HG03108 (cell line): ENCODE data around the gene KCNQ1.

Source experiments
- ATAC-seq: cut with Tn5 transposase; IDR thresholded peaks from one replicate; pipeline ENCODE4 v1.9.1; 2021; ENCODE audit warnings: moderate library complexity; ENCODE audit not compliant: unreplicated experiment

The KCNQ1 gene

DNA sequence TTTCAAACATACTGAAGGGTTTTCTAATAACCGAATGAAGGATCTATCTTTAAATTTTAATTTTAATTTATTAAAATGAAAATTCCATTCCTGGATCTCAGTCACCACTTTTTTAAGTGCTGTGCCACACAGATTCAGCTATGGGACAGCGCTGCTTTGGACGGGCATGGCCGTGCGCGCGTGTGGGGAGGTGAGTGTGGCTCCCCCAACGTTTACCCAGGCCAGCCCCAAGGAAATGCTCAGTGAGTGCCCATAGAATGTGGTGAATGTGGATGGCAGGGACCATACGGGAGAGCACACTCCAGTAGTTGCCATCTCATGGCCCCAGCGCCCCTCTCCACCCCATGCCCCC lies 343.0 kb downstream of the KCNQ1 start:
- ATAC-seq, result no peak

DNA sequence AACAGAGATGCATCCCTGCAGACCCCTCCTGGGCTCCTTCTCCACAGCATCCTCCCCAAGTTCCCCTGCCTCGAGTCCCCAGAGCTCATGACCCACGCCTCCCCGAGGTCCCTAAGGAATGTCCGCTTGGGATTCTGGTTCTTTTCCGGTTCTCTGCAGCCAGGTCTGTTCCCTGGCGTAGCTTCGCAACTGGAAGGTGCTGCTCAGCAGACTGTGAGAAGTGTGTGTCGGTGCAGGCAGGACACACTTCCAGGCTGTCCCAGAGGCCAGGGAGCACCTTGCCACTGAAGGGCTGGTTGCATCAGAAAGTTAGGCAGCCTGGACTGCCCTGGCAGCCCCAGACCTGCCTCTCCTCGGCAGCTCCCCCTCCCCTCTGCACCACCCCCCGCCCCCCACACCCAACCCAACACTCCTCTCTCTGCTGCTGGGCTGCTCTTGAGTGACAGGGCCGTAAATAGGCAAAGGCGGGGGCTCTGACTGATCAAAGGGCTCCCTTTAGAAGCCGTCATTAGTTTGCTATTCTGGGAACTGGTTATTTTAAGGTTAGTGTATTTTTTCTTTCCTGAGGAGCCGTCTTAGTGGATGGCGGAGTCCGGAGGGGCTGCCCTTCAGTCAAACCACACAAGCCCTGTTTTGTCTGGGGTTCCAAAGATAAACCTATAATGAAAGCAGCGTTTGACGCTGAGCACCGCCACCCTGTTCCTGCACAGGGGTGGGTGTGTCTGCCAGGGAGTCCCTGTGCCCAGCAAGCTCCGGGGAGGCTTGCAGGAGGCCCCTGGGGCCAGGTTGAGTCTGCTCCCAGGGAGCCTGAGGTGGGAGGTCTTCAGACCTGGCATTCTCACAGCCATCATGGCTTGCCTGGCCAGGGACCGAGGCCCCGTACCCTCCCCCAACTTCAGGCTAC lies 343.6 kb downstream of the KCNQ1 start:
- ATAC-seq, result no peak

DNA sequence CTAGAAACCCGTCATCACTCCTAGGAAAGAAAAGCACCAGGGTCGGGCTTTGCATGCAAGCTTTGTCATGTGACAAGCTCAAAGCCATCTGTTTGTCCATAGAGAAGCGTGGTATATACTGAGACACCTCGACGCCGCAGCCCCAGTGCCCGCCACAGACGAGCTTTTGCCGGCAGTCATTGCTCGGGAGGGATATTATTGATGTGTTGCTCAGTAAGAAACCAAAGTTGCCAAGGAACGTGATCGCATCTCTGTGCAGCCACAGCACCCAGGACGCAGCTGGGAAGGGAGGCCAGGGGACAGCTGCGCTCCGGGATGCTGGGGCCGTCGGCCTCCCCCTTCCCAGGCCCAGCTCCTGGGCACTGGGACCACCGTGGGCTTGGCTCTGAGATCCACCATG lies 344.5 kb downstream of the KCNQ1 start:
- no peak for ATAC-seq

DNA sequence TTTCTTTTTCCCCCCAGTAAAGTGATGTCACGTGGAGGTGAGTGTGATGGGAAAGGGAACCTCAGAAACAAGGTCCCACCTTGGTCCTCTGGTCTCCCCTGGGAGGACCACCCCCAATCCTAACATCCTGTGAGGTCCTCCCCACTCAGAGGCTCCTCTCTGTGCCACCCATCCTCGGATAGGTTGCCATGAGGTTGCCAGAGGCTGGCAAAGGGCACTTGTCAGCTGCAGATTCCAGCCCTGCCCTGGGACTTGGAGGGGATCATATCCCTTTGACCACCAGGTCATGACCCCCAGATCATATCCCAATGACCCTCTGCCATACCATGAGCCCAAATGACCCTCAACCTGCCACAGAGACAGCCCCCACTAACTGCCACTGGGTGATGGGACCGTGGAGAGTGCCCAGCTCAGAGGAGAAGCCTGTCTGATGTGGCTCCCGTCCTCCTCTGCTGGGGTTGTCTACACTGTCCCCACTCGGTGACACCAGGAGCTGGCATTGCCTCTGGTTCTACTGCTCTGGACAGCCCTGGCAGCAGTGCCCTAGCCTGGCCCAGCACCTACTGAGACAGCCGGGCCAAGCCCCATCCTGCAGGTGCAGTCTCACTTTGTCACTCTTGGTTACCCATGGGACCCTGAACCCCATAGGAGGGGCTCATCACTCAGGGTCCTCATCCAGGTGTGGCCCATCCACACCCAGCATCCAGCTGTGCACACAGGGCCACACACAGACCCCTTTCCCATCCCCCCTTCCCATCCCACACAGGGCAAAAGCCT lies 345.2 kb downstream of the KCNQ1 start:
- ATAC-seq, result no peak

DNA sequence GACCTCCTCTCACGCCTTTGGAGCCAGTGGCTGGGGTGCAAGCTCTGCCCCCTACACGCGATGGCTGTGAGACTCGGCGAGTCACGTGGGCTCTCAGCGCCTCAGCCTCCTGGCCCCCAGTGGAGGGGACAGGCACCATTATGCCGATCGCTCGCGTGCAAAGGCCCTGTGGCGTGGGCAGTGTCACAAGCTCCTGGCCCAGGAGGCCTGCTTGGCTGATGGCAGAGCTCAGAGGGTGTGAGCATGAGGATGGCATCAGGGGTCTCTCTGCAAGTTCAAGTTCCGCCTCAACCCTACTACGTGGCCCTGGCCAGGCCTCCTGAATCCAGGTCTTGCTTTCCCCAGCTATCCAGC lies 345.7 kb downstream of the KCNQ1 start:
- ATAC-seq, result no peak

DNA sequence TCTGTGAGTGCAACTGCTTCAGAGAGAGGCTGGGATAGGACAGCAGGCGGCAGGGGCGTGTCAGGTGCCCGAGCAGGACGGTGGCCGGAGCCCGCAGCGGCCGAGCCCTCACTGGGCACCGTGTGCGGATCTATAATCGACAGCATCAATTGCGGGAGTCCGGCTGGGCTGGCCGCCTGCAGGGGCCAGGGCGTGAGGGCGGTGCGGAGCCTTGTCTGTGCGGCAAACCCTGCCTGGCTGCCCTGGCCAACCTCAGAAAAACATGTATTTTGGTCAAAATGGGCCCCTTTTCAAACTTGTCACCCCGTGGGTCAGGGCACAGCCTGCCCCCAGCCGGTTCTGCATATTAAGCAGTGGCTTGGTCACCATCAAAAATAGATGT lies 346.3 kb downstream of the KCNQ1 start:
- ATAC-seq, result no peak

DNA sequence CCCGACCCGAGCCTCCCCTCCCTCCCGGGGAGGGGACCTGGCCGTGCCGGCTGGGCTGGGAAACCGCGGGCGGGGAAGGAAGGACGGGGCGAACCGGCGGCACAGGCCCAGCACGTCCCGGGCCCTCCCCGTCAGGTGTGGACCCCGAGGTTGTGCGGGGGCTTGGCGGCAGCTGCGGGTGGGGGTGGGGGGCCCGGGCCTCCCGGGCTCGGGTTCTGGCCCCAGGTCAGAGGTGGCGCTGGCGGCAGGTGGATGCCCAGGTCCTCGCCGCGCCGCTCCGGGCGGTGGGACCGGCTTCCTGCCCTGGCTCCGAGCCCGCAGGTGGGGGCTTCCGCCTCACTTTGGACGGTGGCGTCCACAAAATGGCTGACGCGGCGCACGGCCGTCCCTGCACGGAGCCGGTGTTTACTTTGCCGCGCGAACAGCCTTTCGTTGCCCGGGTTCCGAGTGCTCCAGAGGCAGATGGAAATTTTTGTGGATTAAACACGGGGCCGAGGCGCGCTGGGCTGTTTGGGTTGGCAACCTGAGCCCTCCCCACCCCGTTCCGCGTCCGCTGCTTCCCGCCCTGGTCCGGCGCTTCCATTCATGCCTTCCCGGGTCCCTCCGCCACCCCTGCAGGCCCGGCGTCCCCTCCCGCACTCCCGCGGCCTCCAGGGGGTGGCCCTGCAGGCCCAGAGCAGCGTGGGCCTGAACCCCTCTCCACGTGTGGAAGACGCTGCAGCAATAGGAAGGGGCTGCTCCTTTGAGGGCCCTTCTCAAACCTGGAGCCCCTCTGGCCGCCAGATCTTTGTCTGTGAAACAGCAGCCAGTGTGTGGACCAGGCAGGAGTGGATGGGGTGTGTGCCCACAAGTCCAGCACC lies 346.9 kb downstream of the KCNQ1 start:
- ATAC-seq, result no peak

DNA sequence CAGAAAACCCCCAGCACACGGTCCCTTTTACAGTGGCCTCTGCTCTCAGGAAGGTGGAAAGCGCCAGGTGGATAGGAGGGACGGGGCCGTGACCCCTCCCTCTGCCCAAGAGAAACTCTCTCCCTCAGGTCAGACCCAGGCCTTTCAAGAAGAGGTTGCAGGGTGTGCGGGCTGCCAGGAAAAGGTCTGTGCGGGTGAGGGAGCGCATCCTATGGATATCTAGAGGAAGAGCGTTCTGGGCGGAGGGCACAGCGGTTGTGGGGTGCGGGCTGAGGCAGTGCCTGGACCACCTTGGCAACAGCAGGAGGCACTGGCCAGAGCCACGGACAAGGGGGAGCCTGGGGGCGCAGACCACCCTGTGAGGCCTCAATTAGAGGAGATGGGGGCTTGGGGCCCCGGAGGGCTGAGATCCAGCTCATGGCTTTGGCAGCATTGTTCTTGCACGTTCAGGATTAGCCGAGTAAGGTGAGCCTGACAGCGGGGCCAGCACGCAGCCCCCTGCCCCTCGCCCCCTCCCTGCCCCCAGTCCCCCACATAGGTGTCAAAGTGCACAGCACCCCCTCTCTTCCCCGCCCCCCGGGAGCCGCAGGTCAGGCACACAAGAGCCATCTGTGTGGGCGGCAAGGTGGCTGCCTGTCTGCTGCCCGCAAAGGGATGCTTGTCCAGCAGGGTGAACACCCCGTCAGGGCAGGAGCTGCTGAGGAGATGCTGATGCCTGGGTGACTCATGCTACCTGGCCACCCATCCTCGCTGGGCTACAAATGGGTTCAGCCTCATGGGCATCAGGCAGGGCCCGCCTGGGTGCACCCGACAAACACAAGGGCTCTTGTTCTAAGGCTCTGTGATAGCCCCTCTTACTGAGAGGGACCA lies 347.8 kb downstream of the KCNQ1 start:
- ATAC-seq, result no peak

DNA sequence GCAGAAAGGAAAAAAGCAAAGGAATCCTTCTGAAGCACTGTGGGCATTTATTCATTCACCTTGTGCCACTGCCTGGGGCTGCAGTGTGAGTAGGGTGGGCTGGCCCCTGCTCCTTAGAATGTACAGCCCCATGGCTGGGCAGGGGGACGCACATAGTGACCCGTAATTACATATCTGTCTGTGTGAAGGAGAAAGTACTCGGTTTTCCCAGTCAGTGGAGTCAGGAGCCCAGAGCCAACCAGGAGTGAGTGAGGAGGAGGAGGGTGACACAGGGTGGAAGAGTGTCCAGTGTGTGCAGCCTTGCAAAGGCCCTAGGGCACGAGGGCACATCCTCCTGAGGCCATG lies 348.9 kb downstream of the KCNQ1 start:
- no peak for ATAC-seq

DNA sequence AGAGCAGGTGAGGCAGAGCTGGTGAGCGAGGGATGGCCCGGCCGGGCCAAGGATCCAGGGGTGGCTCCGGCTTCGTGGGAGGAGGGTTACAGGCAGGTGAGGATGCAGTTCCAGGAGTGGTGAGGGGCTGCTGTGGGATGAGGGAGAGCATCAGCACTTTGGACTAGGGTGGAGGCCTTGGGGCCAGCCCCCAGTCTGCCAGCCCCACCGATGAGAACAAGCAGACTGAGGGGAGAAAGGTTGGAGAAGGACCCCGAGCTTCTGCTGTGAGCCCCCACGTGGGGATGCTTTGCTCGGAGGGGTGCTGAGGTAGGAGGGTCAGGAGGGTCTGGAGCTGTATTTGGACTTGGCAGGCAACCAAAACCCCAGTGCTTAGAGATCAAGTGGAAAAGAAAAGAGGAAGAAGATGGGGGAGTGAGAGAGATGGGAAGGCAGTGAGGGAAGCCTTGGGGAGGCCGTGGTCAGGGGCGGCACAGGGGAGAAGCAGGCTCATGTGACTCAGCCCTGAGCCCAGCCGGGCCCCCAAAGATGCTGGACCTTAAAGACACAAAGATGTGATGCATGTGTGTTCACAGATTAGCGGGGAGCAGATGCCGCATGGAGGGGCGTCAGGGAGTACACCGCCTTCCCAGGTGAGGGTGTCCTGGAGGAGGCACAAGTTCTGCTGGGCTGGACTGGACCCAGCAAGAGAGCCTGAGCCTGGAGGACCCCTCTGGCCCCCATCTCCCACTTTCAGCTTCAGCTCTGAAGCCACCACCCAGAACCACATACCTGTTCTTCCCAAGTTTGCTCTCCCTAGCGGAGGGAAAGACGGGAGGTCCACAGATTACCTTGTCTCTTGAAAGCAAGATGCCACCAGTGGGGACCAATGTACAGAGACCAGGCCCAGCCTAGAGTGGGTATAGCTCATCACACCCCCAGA lies 349.5 kb downstream of the KCNQ1 start:
- no peak for ATAC-seq

DNA sequence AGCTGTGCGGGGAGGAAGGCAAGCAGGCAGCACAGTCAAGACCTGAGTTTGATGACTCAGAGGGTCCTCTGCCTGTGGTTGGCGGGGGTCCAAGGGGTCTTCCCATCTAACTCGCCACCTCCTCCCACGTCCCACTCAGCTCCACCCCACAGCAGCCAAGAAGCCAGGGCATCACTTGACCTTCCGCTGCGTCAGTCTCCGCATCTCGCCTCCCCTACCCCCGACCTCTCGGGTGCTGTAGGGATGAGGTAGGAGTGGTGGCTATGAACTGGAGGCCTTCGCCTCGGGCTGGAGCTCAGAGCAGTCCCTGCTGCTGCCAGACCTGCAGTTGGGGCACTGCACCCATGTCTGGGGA lies 350.1 kb downstream of the KCNQ1 start:
- ATAC-seq, result no peak

DNA sequence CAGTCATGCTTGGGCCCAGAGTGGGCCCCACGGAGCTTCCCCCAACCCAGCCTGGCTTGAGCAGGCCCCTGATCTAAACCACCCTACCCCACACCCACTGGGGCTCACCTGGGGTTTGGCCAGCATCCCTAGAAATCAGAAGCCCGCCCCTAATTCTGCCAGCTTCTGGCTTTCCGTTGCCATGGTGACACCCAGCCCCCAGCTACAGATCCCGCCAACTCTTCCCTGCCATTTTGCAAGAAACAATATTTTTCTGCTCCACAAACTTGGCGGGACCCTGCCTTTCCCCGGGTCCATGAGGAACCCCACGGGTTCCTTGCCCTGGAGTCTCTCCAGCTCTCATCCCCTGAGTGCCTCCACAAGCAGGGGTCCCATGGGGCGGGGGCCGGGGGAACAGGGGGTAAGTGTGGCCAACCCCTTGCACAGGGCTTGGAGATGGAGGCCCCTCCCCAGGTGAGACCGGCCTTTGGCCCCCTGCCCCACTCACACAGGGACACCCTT lies 350.7 kb downstream of the KCNQ1 start:
- ATAC-seq, result no peak

DNA sequence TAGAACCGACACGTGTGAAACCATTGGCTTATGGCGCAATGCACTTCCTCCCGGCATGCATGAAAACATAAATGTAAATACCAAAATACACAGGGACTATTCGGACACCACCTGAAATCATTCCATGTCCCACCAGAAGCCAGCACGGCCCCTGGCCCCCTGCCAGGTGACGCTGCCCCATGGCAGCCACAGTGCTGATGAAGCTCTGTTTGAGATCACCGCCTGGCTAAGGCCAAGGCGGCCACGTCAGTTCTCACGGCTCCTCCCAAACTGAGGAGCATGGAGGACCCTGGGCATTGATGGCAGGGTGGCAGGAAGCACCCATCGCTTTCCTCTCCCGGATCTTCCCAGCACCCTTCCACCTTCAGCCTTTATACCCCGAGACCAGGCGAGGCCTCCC lies 351.3 kb downstream of the KCNQ1 start:
- ATAC-seq, result no peak

DNA sequence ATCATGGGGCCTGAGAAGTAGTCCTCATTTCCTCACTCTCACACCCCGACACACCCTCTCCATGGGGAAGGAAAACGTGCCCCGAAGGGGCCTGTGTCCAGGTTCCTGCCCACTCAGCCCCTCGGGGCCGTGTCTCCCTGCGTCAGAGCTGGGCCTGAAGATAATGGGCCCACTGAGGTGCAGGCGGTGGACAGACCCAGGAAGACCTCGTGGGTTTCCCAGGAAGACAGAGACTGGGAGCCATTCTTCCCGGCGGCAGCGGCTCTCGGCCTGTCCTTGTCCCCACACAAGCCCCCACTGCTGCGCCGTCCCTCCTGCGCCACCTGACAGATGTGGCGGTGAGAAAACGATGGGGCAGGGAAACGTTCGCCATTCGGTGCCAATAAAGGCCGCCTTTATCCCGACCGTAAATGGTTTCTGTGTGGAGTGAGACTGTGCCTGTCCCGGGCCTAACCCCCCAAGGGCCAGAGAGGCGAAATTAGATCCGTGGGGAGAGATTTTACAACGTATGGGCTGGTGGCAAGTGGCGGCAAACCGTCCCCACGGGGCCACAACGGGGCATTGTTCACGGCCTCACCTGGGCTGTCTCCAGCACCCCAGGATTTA lies 351.8 kb downstream of the KCNQ1 start:
- ATAC-seq, result no peak

DNA sequence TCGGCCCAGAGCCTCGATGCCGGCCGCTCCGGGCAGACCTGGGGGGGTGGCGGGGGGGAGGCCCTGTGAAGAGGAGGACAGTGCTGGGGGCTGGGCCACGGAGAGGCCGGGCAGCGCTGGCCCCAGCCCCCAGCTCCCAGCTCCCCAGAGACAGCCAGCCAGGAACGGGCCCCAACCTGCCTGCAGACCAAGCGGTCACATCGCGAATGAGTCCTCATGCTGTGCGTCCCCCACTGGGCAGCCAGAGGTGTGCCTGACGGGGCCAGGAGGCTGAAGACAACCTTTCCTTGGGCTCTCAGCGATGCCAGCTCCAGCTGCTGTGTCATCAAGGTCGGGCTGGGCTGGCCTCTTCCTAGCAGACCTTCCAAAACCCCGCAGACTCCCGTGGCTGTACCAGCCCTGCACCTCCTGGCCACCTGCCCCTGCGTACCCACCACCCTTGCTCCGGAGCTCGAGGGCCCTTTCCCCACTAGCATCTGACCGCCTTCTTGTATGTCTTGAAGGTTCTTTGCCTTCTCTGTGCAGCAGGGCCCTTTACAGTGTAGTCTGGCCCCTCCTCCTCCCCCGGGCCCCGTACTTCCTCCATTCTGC lies 352.4 kb downstream of the KCNQ1 start:
- no peak for ATAC-seq

DNA sequence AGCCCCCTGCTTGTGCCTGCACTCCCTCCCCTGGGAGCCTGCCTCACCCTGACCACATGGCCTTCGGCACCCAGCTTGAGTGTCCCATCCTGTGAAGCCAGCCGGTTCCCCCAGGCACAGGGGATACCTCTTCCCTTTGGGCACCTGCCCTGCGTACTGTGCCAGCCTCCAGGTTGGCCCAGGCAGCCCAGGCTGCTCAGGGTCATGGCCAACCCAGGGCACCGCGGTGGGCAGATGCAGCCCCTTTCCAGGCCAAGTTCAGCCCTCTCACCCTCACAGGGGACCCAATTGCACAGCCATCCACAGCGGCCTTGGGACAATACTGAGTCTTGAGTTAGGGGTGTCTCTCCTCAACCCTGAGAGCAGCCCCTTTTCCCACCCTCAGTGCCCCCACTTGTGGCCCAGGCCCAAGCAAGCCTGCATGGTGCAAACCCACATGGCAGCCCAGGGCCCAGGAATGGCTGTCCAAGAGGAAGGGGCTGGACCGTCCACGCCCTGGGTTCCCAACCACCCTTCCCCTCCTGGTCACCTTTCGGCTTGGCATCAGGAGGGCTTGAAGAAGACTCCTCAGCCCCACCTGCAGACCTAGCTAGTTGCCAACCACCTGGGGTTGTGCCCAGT lies 353.0 kb downstream of the KCNQ1 start:
- ATAC-seq, result no peak

DNA sequence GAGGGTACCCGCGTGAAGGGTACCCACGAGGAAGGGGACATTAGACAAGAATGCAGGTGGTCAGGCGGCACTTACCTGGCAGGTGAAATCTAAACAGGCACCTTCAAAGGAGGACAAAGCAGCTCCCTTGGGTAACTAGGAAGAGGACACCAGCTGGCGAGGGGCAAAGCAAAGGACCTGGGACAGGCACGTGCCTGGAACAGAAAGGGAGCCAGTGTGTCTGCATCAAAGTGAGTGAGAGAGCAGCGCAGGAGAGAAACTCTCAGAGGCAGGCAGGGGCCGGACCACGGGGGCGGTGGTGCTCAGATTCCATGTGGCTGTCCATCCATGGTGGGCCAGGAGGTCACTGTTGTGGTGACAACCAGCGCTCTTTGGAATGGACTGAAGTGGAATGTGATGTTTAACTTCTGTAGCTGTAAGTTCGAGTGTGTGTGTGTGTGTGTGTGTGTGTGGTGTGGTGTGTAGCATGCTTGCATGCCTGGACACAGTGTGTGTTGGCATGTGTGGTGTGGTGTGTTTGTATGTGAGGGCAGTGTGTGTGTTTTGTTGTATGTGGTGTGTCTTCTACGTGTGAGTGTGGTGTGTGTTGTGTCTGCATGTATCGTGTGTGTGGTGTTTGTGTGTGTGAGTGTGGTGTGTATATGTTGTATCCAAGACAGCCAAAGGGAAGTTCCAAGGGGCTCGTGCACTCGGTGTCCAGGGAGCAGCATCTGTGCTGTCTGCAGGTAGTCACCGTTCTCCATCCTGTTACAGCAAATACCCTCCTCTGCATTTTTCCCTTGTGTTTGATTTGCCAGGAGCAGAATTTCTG lies 354.3 kb downstream of the KCNQ1 start:
- no peak for ATAC-seq
